Natural killer cell (primary cell): ENCODE data around the gene REG4. TPM values are rescaled to one million over a fixed set of nuclear protein-coding genes. Genes with fewer than 3 reads are reported as not detected.

Source experiments
- ATAC-seq, 3 donors: fragments of 150-1000 bp in 2 of 3; fragments of 200-7000 bp in 1 of 3; cut with Tn5 transposase; 1 replicate in 1 of 3; 2 replicates in 2 of 3; pipeline ENCODE4 v1.10.0; 2021; ENCODE audit warnings: mild to moderate bottlenecking in 2 of 3, moderate library complexity in 2 of 3
- DNase-seq, 2 donors: peaks; one replicate each; pipeline versions ENCODE4 v3.0.0 to v3.0.0-alpha.2; 2013 to 2021; ENCODE audit warnings: mixed read lengths in 1 of 2
- H3K27ac ChIP-seq: one replicate; pipeline ENCODE4 v1.5.1; 2013; ENCODE audit warnings: mild to moderate bottlenecking, low read length
- H3K27me3 ChIP-seq: one replicate; pipeline ENCODE4 v1.6.1; 2013; ENCODE audit warnings: low read length; ENCODE audit not compliant: control insufficient read depth, insufficient read depth
- H3K36me3 ChIP-seq: one replicate; pipeline ENCODE4 v1.6.1; 2013; ENCODE audit warnings: low read length; ENCODE audit not compliant: control insufficient read depth, insufficient read depth
- H3K4me1 ChIP-seq: one replicate; pipeline ENCODE4 v1.6.1; 2013; ENCODE audit warnings: low read length; ENCODE audit not compliant: control insufficient read depth, insufficient read depth
- H3K4me3 ChIP-seq: one replicate; pipeline ENCODE4 v1.5.1; 2013; ENCODE audit warnings: low read length
- H3K9me3 ChIP-seq: one replicate; pipeline ENCODE4 v1.6.1; 2013; ENCODE audit warnings: low read length; ENCODE audit not compliant: control insufficient read depth, insufficient read depth
- H3K27ac Mint-ChIP-seq, 2 donors: one replicate each; pipeline ENCODE4 v1.8.0; 2022; ENCODE audit warnings: mild to moderate bottlenecking in 2 of 2, mixed read lengths in 2 of 2, moderate library complexity in 1 of 2
- H3K27me3 Mint-ChIP-seq, 2 donors: one replicate each; pipeline ENCODE4 v1.8.0; 2022; ENCODE audit warnings: low read depth in 2 of 2, mixed read lengths in 2 of 2
- H3K36me3 Mint-ChIP-seq: one replicate; pipeline ENCODE4 v1.8.0; 2022; ENCODE audit warnings: mixed read lengths
- H3K4me1 Mint-ChIP-seq, 2 donors: one replicate each; pipeline ENCODE4 v1.8.0; 2022; ENCODE audit warnings: mixed read lengths in 2 of 2
- H3K4me3 Mint-ChIP-seq: one replicate; pipeline ENCODE4 v1.8.0; 2022; ENCODE audit warnings: mild to moderate bottlenecking, moderate library complexity, mixed read lengths
- H3K9me3 Mint-ChIP-seq, 2 donors: one replicate each; pipeline ENCODE4 v1.8.0; 2022; ENCODE audit warnings: mixed read lengths in 2 of 2
- WGBS: methylation state at CpG from one replicate; pipeline ENCODE4 v1.1.7; 2013; ENCODE audit warnings: missing lambda C conversion rate; ENCODE audit not compliant: insufficient coverage; 5-methylcytosine and 5-hydroxymethylcytosine counted together
- intact Hi-C: fragments of 100-400 bp; cut with micrococcal nuclease; formaldehyde crosslinking; loops from one replicate; pipeline ENCODE4 v1.14.2; 2022
- total RNA-seq, 4 donors: library from RNA; stranded (reverse); fragments of 120-200 nt in 1 of 4; gene quantifications; one replicate each; pipeline versions ENCODE4 v1.2.3 to v1.2.4, GENCODE V29; 2013 to 2022
- TF ChIP-seq, protein P1 (sequence below): fragments of 200-600 bp; IDR thresholded peaks from one replicate; pipeline ENCODE4 v1.8.0; 2022; ENCODE audit warnings: antibody characterized with exemption

REG4 gene
- total RNA-seq, 3 donors from 2014 or later (not counting 1 experiment from before 2014, with no cell fraction given): not detected

DNA sequence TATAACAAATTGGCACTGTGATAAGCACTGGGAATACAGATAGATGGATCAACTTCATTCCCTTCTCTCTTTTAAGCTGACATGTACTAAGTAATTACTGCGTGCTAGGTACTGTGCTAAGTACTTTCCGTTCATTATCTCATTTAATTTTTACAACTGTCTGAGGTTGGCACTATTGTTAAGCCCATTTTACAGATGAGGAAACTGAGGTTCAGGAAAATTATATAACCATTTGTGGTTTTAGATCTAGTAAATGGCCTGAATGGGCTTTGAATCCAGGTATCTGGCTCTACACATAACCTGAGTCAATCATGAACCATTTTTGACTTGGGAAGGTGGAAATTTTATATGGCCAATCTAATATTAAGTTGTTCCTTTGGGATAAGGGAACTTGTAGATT, 39.0 kb downstream of the REG4 start:
- Mint-ChIP-seq H3K27me3 (peaks cover 6 to 10% of the 10 kb centered on the region in 2 donors), H3K9me3 (no peaks in the 10 kb centered on the region), H3K4me1 (no peaks in the 10 kb centered on the region), H3K4me3 (no peak overlapping the region), H3K36me3 (no peaks in the 10 kb centered on the region), H3K27ac (no peak overlapping the region)
- H3K4me1 ChIP-seq: no peaks in the 10 kb centered on the region
- H3K27me3 ChIP-seq: peaks cover 3% of the 10 kb centered on the region
- DNase-seq (no peak), ATAC-seq (no peak)
- TF ChIP-seq, protein P1, sequence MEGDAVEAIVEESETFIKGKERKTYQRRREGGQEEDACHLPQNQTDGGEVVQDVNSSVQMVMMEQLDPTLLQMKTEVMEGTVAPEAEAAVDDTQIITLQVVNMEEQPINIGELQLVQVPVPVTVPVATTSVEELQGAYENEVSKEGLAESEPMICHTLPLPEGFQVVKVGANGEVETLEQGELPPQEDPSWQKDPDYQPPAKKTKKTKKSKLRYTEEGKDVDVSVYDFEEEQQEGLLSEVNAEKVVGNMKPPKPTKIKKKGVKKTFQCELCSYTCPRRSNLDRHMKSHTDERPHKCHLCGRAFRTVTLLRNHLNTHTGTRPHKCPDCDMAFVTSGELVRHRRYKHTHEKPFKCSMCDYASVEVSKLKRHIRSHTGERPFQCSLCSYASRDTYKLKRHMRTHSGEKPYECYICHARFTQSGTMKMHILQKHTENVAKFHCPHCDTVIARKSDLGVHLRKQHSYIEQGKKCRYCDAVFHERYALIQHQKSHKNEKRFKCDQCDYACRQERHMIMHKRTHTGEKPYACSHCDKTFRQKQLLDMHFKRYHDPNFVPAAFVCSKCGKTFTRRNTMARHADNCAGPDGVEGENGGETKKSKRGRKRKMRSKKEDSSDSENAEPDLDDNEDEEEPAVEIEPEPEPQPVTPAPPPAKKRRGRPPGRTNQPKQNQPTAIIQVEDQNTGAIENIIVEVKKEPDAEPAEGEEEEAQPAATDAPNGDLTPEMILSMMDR: no peak
- no peak overlapping the region for H3K27ac ChIP-seq
- H3K36me3 ChIP-seq: no peaks in the 10 kb centered on the region
- H3K4me3 ChIP-seq: no peak overlapping the region
- intact Hi-C loops: no loop called here
- 100% methylated on average over 2 of the region's 2 CpGs for WGBS
- H3K9me3 ChIP-seq: no peaks in the 10 kb centered on the region

DNA sequence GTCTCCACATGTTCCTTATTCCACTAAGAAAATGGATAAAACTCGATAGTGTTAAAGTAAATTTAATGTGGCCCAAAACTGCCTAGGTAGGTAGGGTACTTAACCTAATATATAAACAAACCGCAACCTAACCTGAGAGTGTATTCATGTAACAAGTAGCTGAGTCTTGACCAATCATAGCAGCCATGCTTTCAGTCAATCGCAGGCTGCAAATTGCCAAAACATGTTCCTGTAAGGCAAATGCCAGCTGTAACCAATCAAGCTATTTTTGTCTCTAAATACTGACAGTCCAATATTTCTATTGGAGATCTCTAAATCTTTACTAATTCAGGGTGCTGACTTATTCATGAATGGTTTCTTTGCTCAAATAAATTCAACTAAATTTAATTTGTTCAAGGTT, 39.5 kb downstream of the REG4 start:
- Mint-ChIP-seq H3K4me3 (no peak overlapping the region), H3K9me3 (no peaks in the 10 kb centered on the region), H3K4me1 (no peaks in the 10 kb centered on the region), H3K27me3 (peaks cover 11 to 16% of the 10 kb centered on the region in 2 donors), H3K36me3 (no peaks in the 10 kb centered on the region), H3K27ac (no peak overlapping the region)
- intact Hi-C loops: no loop called here
- H3K27me3 ChIP-seq: peaks cover 3% of the 10 kb centered on the region
- H3K4me3 ChIP-seq: no peak overlapping the region
- no peaks in the 10 kb centered on the region for H3K36me3 ChIP-seq
- DNase-seq: no peak
- TF ChIP-seq, protein P1: no peak
- H3K27ac ChIP-seq: no peak overlapping the region
- ATAC-seq: no peak
- no peaks in the 10 kb centered on the region for H3K4me1 ChIP-seq
- 85% methylated on average over 1 of the region's 3 CpGs for WGBS
- H3K9me3 ChIP-seq: no peaks in the 10 kb centered on the region

DNA sequence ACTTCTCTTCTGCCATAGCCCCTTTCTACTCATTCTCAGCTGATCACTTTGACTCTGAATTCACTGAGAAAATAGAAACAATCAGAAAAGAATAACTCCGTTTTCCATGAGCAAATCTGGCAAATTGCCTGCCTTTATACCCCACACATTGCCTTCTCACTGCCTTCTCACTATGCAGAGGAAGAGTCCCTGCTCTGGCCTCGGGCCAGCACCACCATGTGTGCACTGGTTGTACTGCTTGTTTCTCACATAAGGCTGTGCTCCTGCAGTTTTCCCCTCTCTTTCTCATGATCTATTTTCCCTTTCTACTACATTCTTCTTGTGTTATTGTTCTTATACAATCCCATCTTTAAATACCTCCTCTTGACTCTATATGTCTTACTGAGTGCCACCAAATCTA, 40.2 kb downstream of the REG4 start:
- intact Hi-C loops: no loop called here

DNA sequence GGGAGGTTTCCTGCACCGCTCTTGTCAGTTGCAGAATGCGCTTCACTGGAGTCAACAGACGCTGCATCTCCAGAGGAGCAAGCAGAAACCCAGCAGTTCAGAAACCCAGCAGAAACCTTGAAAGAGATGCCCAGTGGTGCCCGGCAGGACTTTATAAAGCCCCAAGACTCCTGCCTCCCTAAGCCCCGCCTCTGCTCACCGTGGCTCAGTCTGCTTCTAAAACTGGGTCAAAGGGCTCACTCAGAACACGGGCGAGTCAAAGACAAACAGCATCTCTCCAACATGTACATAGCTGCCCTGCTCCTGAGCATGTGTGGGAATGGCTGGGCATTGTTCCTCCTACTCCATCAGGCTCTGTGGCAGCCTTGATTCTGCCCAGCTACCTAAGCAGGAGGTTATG, 42.5 kb downstream of the REG4 start, which contains the start of gene HMGCS2:
TSS of gene HMGCS2 (minus strand) at position 128 of the 400 bp plus-strand sequence. CDS start at position 67, 61 bp downstream.
- peaks cover 16 to 17% of the 10 kb centered on the region in 2 donors for H3K27me3 Mint-ChIP-seq
- H3K27ac Mint-ChIP-seq: no peak within 1 kb of the TSS
- no peak within 1 kb of the TSS for H3K27ac ChIP-seq
- H3K36me3 Mint-ChIP-seq: no peaks in the 10 kb centered on the region
- 80% methylated on average over 8 of the region's 8 CpGs for WGBS
- no peaks in the 10 kb centered on the region for H3K9me3 ChIP-seq
- H3K4me1 Mint-ChIP-seq: no peaks in the 10 kb centered on the region
- no peaks in the 10 kb centered on the region for H3K4me1 ChIP-seq
- no peak within 1 kb of the TSS for H3K4me3 ChIP-seq
- intact Hi-C loops: no loop called here
- no peak within 1 kb of the TSS for H3K4me3 Mint-ChIP-seq
- DNase-seq (no peak), ATAC-seq (no peak)
- peaks cover 3% of the 10 kb centered on the region for H3K27me3 ChIP-seq
- TF ChIP-seq, protein P1: no peak
- no peaks in the 10 kb centered on the region for H3K36me3 ChIP-seq
- H3K9me3 Mint-ChIP-seq: no peaks in the 10 kb centered on the region

More for the DNA sequence above, 40.2 kb downstream of the REG4 start:
- Mint-ChIP-seq H3K27me3 (peaks cover 11 to 18% of the 10 kb centered on the region in 2 donors), H3K27ac (no peak overlapping the region), H3K4me3 (no peak overlapping the region), H3K9me3 (no peaks in the 10 kb centered on the region), H3K36me3 (no peaks in the 10 kb centered on the region), H3K4me1 (no peaks in the 10 kb centered on the region)
- Histone ChIP-seq H3K9me3 (no peaks in the 10 kb centered on the region), H3K4me1 (no peaks in the 10 kb centered on the region), H3K27me3 (peaks cover 3% of the 10 kb centered on the region), H3K36me3 (no peaks in the 10 kb centered on the region), H3K27ac (no peak overlapping the region), H3K4me3 (no peak overlapping the region)
- no peak for DNase-seq
- TF ChIP-seq, protein P1: no peak
- no peak for ATAC-seq
- WGBS: 63% methylated on average over 2 of the region's 2 CpGs
